Raji (cell line): Measurements from ENCODE around the gene PTPRO.

Source experiments
- POLR2A ChIP-seq: IDR thresholded peaks from 2 replicates; pipeline ENCODE4 v1.6.1; 2011; ENCODE audit warnings: low read depth, low read length, control low read depth; ENCODE audit not compliant: insufficient read depth

PTPRO gene

DNA sequence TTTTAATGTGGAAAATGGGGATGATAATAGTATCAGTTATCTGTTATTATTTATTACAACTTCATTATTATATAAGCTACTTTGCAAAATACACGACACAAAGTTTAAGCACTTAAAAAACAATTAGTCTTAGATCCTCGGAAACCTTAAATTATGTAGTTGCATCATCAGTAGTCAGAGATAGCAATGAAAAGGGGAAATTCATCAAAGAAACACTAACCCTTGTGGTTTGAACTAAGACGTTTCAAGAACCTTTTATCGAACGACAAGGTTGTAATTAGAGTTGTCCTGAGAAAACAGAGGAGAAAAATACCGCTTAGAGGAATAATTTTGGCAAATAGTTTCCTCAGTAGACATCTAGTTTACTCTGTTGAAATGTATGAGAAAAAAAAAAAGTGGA lies 198.5 kb downstream of the PTPRO start:
- no peak for TF ChIP-seq POLR2A

GRCh38 chr12:15522574-15523187 lies 200.4 kb downstream of the PTPRO start:
- TF ChIP-seq POLR2A = no peak

- no peak for TF ChIP-seq POLR2A
Measured at GRCh38 chr12:15525441-15525840, 203.1 kb downstream of the PTPRO start.

DNA sequence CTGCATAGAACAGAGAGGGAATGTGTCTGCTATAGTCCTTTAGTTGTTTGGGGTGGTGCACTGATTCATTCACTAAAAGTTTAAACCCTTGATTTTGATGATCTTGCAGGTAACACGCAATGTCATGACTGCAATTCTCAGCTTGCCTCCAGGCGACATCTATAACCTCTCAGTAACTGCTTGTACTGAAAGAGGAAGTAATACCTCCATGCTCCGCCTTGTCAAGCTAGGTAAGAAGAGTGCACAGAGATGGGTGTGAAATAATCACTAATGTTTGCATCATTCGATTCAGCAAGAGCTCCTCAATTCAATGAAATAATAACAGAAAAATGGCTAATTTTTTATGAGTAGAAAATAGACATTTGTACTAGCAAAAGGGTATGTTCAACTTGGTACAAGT lies 203.7 kb downstream of the PTPRO start:
- no peak for TF ChIP-seq POLR2A

- no peak for TF ChIP-seq POLR2A
Measured at GRCh38 chr12:15527201-15528080, 205.1 kb downstream of the PTPRO start.

GRCh38 chr12:15528666-15529065 lies 206.4 kb downstream of the PTPRO start:
- no peak for TF ChIP-seq POLR2A

DNA sequence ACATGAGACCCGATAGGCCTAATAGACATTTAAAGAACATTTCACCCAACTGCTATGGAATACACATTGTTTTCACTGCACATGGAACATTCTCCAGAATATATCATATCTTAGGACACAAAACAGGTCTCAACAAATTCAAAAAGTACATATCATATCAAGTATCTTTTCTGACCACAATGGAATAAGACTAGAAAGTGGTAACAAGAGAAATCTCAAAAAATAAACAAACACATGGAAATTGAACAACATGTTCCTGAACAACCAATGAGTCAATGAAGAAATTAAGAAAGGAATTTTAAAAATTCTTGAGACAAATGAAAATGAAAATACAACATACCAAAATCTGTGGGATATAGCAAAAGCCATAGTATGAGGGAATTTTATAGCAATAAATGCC lies 208.1 kb downstream of the PTPRO start:
- no peak for TF ChIP-seq POLR2A

DNA sequence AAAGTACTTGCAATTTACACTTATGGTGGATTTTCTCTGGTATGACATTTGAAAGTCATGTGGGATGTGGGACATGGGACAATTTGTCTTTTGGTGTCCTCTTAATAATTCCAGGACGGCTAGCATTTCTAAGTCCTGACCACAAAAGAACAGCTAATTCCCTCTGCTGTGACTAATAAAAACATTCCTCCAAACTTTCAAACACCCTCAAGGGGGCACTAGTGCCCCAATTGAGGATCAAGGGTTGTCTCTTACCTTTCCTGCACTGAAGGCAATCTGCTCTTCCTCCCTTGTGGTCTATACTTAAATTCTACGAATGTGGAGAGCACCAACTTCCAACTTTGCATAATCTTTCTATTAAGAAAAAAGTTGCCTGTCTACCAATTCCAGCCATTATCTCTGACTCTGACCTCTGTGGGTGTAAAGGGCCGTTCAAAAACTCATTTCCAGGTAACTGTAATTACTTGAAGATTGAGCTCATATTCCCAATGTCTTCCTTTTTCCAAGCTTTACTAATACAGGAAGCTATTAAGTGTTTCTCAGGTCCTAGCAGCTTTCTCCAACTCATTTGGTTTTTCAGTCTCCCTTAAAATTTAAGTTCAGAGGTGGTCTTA lies 210.2 kb downstream of the PTPRO start:
- TF ChIP-seq POLR2A = no peak

DNA sequence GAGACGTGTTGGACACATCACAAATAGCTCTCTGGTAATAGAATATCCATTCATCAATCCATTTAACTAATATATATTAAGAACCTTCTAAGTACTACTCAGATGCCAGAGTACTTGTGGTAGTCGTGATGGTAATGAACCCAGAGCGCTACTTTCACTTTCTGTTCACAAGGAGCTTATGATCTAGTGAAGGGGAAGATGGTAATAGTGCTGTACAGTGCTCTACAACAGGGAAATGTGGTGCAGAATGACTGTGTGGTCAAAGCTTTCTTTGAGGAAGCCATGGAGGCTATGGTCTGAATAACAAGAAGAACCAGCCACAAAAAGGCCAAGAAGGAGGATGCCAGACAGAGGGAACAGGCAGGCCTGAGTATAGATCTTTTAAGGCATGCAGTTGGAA lies 212.0 kb downstream of the PTPRO start:
- no peak for TF ChIP-seq POLR2A

- no peak for TF ChIP-seq POLR2A
Measured at GRCh38 chr12:15534874-15535273, 212.6 kb downstream of the PTPRO start.

DNA sequence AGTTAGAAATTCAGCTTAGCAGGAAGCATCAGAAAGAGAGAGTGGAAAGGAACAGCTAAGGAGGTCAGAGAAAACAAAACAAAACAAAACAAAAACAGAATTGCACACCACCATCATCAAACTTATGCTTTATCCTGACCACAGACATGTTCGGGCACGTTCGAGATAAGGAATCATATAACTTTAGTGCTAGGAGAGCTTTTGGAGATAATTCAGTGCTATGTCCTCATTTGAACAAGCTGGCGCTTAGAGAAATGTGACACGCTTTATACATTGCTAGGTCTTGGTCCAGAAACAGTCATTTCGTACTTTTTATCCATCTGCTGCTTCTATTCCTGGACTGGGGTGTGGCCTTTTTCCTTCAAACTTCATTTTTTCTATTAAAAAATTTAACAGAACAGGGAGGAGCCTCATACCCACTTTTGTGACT lies 213.1 kb downstream of the PTPRO start:
- TF ChIP-seq POLR2A = no peak

DNA sequence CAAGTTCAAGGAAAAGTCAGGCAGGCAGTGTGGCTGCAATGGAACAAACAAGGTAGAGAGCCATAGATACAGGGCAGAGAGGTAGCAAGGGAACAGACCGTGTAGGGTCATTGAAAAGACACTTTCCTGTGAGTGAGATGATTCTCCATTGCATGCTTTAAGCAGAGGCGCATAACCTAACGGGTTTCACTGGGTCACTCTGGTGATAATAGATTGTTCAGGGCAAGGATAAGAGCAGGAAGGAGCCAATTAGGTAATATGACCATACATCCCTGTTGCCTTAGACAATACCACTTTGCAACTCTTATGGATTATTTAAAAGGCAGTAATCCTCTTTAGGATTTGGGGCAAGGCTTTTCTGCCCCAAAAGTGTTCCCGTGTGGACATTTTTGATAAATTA lies 214.1 kb downstream of the PTPRO start:
- TF ChIP-seq POLR2A = no peak

DNA sequence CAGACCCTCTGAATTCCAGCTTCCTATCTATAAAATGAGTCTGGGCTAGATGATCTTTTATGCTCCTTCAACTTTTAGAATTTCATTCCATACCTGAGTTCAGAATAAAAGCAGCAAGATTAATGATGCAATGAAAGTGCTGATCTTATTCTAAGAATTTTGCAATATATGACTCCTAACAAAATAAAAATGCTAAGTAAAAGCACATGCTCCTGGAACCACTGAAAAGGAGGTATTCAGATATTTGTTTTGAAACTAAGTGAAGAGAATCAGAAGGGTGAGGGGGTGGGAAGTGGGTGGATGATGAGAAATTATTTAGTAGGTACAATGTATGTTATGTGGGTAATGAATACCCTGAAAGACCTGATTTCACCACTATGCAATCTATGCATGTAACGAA lies 216.6 kb downstream of the PTPRO start:
- no peak for TF ChIP-seq POLR2A

GRCh38 chr12:15540005-15540404 lies 217.7 kb downstream of the PTPRO start:
- no peak for TF ChIP-seq POLR2A

DNA sequence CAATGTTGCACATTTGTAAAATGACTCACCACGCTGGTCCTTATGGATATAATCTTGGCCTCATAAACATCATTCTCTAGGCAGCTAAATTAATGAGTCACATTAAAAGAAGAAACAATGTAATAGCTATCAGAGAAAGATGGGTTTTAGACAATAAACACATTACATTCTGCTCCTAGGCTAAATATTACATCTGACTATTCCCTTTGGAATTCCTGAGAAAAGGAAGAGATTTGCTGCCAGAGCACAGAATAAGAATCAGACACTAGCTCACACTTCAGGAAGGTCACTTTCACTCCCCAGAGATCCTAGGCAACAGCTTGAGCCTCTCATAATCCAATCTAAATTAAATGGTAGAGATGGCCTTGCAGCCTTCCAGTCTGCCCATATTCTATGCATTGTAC lies 218.2 kb downstream of the PTPRO start:
- no peak for TF ChIP-seq POLR2A
